Skeletal muscle satellite cell (primary cell): ENCODE results near the gene LSS.

Experiments
- H3K27me3 ChIP-seq: 2 replicates; pipeline ENCODE4 v1.7.0; 2013; ENCODE audit warnings: low read length; ENCODE audit not compliant: control insufficient read depth, insufficient read depth
- H3K36me3 ChIP-seq: 2 replicates; pipeline ENCODE4 v1.7.0; 2013; ENCODE audit warnings: mild to moderate bottlenecking, control low read depth, low read length; ENCODE audit not compliant: insufficient read depth
- H3K4me1 ChIP-seq: 2 replicates; pipeline ENCODE4 v1.7.0; 2013; ENCODE audit warnings: low read length; ENCODE audit not compliant: control insufficient read depth, insufficient read depth
- H3K4me2 ChIP-seq: 2 replicates; pipeline ENCODE4 v1.7.0; 2013; ENCODE audit warnings: mild to moderate bottlenecking, low read length
- H3K4me3 ChIP-seq: 2 replicates; pipeline ENCODE4 v1.7.0; 2013; ENCODE audit warnings: low read length
- H3K9ac ChIP-seq: 2 replicates; pipeline ENCODE4 v1.7.0; 2013; ENCODE audit warnings: mild to moderate bottlenecking, low read depth, low read length, moderate library complexity
- H3K9me3 ChIP-seq: replicated peaks from 2 replicates; pipeline ENCODE4 v1.7.0; 2013; ENCODE audit warnings: mild to moderate bottlenecking, control low read depth, low read length

The LSS gene

DNA sequence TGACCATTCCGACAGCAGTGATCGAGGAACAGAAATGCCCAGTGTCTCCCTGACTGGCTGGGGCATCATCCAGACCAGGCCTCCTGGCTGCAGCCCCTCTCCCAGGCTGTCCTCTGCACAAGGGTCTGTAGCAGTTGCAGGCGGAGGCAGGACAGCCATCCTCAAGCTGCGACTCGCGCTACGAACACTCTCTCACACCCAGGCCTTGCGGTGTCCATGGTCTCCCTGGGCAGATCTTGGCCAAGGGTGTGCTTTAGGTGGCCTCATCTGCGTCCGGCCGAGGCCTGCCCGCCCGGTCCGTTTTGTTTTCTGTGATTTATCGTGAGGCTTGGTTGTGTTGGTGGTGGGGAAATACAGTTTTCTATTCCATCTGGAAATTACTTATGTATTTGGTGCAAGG lies 88.9 kb downstream of the LSS start:
- Histone ChIP-seq H3K4me1 (peaks cover 6% of the 10 kb centered on the region), H3K9ac (no peak overlapping the region), H3K4me3 (no peak overlapping the region)

DNA sequence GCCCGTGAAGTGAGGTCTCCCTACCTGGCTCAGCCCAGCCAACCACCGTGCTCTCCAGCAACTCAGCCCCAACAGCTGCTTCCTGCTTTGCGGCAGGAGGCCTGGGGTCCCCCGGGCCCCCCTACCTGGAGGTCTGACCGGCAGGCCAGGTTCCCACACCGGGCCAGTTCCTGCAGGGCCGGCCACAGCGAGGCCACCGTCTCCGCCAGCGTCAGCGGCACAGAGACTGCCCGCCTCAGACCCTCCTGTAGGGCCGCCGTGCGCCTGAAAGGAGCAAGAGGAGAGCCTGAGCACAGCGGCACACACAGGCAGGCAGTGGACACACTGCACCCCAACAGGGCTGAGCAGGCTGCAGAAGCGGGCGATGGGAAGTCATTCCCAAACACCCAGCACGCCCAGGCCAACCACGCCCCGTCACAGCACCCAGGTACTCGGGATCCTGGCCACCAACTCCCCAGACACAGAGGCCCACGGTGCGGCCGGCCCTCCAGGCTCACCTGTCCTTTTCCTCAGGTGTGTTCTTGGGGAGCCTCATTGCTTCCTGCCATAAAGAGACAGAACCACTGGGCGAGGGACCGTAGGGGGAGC lies 90.1 kb downstream of the LSS start:
- H3K9me3 ChIP-seq, result no peaks in the 10 kb centered on the region
- H3K36me3 ChIP-seq, result no peaks in the 10 kb centered on the region
- peaks cover 20% of the 10 kb centered on the region for H3K27me3 ChIP-seq
- no peaks in the 10 kb centered on the region for H3K4me1 ChIP-seq
- no peak overlapping the region for H3K4me3 ChIP-seq
- H3K9ac ChIP-seq, result no peak overlapping the region
- H3K4me2 ChIP-seq, result no peak overlapping the region

More for the DNA sequence above, 88.9 kb downstream of the LSS start:
- no peaks in the 10 kb centered on the region for H3K9me3 ChIP-seq
- no peaks in the 10 kb centered on the region for H3K36me3 ChIP-seq
- no peak overlapping the region for H3K4me2 ChIP-seq
- H3K27me3 ChIP-seq, result peaks cover 20% of the 10 kb centered on the region
